GM12801 (cell line): Measurements from ENCODE around the gene CACNB3.

ENCODE experiments used
- TF ChIP-seq, protein P1 (sequence below): IDR thresholded peaks from one replicate; pipeline ENCODE4 v1.5.1; 2011; ENCODE audit warnings: control low read depth; ENCODE audit not compliant: insufficient read length; ENCODE audit errors: extremely low read depth

CACNB3 gene

DNA sequence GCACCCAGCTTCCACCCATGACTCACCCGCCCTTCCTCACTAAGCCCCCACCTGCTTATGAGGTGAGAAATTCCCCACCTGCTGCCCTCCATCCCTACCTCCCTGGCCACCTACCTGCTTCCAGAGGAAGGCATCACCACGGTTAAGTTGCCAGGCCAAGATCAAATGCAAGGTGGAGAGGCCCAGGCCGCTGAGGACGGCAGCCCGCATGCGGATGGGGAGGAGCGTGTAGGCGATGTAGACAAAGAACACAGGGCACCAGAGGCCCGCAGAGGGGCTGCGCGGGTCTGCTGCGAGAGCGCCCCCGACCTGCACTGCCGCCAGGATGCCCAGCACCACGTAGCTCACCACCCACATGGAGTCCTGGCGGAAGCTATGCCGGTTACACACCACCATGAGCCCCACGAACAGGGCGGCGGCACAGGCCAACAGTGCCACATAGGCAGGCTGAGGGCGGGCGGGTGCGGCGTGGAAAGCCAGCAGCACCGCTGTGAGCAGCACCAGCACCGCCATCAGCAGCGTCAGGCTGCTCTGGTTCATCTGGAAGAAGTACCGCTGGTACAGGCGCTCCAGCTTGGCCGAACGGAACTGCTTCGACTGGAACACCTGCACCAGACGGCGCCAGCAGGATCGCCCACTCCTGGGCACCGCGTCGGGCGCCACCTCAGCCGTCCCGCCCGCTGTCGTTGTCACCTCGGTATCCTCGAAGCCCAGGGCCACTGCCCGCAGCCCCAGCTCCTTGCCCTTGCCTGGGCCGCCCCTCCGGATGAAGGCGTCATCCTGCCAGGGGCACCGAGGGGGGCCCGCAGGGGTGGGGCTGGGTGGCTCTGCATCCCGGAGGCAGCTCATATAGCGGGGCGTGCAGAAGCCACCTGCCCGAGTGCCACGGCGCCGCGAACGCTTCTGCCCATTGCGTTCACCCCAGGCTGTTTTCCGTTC is 35.6 kb upstream of the CACNB3 start:
- TF ChIP-seq, protein P1, sequence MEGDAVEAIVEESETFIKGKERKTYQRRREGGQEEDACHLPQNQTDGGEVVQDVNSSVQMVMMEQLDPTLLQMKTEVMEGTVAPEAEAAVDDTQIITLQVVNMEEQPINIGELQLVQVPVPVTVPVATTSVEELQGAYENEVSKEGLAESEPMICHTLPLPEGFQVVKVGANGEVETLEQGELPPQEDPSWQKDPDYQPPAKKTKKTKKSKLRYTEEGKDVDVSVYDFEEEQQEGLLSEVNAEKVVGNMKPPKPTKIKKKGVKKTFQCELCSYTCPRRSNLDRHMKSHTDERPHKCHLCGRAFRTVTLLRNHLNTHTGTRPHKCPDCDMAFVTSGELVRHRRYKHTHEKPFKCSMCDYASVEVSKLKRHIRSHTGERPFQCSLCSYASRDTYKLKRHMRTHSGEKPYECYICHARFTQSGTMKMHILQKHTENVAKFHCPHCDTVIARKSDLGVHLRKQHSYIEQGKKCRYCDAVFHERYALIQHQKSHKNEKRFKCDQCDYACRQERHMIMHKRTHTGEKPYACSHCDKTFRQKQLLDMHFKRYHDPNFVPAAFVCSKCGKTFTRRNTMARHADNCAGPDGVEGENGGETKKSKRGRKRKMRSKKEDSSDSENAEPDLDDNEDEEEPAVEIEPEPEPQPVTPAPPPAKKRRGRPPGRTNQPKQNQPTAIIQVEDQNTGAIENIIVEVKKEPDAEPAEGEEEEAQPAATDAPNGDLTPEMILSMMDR = no peak

DNA sequence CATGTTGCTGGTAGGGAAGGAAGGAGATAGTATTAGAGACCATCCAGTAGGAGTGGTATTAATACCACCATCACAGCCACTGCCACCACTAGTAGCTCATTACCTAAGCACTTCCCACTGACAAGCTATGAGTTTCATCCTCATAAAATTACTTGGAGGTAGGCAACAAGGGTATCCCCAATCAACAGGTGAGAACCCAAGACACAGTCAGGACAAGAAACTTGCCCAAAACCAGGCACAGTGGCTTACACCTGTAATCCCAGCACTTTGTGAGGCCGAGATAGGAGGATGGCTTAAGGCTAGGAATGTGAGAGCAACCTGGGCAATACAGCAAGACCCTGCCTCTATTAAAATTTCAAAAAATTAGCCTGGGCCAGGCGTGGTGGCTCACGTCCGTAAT is 34.9 kb upstream of the CACNB3 start:
- TF ChIP-seq, protein P1 = no peak

DNA sequence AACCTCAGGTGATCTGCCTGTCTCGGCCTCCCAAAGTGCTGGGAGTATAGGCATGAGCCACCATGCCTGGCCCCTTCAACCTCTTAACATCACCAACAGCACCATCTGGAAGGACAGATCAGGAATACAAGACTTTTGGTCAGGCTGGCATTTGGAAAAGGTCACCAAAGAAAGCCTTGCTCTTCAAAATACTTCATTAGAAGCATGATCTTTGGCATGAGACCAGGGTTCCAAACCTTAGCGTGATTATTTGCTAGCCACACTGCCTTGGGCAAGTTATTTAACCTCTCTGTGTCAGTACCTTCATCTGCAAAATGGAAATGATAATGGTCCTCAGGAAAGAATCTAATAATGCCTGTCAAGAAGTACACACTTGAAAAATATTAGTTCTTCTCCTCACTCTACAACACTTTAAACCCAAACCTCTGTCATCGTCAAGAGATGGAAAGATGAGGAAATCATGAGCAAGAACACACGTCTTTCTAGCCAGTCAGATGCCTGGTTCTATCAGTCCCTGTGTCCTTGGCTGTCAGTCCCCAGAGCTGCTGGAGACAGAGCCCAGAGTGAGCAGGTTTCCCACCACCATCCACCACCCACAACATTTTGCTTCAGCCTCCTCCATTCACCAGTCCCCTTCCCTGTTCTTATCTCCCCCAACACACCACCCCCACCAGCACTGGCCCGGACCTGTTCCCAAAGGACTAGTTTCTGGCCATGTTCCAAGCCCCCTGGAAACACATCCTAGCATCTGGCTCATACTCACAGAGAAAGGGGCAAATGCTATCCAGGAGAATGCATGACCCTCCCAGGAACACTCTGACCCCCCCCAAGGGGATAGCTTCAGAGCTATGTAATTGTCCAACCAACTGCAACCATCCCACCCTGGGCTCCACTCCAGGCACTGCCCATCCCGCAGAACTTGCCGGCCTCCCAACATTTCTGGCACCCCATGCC is 31.4 kb upstream of the CACNB3 start:
- TF ChIP-seq, protein P1 = no peak

DNA sequence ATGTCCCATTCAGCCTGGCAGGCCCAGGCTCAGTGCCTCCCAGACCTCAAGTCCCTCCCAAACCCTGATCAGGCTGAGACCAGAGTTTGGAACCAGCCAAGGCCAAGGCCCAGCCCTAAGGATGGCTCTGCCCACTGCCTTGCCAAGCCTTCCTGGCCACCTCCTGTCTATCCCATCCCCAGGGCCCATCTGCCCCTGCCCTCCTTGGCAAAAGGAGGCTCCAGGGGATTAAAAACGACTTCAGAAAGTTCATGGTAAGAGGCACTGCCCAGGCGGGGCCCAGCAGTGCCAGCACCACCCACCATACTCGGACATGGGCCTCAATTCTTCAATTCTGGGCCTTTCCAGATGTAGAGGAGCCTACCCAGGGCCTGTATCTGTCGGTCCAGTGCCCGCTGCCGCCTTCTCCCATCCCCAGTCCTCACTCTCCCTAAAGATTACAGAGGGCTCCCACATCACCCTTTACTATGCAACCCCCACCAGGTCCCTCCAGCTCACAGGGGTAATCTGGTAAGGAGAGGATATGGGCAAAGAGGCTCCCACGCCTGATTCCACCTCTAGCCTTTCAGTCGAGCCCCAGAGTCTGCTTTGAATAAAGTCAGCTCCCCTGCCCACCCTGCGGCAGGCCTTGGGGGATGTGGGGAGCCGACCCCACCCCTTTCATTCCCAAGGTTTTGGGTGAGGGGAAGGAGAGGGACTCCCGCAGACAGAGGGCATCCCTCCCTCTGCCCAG is 30.3 kb upstream of the CACNB3 start:
- TF ChIP-seq, protein P1 = no peak

DNA sequence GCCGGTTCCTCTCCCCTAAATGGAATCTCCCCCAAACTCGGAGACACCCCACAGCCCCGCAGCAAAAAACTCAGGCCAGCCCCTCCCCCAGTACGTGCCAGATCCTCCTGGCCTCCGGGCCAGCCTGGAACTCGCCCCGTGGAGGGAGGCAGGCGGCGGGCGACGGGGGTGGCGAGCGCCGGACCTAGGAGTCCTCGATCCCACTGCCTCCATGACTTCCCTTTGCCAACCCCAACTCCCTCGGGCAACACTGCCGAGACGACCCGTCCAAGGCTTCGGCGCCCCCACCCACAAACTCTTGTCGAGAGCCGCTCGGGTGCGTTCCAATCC is 29.8 kb upstream of the CACNB3 start:
- TF ChIP-seq, protein P1 = no peak

DNA sequence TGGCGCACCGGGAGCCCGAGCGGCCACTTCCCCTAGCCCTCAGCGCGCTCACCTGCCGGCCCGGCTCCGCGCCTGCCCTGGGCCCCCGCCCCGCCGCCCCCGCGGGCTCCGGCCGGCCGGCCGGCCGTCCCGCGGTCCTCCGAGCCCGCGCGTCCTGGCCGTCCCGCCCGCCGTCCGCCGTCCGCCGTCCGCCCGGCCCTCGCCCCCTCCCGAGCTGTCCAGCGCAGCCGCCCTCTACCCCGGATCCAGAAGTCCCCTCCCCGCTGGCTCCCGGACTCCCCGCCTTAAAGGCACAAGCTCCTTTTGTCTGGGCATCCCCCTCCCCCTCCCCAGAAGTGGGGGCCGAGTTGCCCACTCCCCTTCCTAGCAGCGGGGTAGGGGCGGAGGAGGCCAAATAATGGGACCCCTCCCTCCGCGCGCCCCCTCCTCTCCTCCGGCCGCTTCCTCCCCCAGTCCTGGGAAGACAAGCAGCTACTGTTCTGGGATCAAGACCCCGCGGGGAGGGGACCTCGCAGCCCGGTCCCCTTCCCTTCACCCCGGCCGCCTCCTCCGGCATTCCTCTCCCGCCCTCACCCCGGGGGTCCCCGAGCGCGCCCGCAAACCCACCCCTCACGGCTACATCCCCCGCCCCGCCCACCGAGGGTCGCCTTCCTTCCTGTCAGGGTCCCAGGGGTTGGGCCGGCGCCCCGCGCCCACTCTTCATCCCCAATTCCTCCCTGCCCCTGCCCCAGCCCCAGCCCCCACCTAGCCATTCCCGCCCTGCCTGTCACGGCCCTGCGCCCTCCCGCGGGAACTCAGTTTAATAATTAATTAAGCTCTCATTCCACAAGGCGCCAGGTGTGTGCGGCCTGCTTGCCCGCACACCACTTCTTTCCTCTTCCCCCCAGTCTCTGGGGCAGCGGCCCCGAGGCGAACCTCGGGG is 29.2 kb upstream of the CACNB3 start, which contains the start of gene ADCY6:
ADCY6 (minus strand) TSS at position 236 of the 922 bp plus-strand sequence. CDS start 5,655 bp downstream, outside the sequence.
- TF ChIP-seq, protein P1 = no peak
